Muscle of back (tissue), 11 donors: Measurements from ENCODE around the gene LRP1. TPM values are rescaled to one million over a fixed set of nuclear protein-coding genes. Genes with fewer than 3 reads are reported as not detected.

ENCODE experiments used
- DNase-seq, 3 donors: peaks; one replicate each; pipeline versions ENCODE4 v3.0.0 to v3.0.0-alpha.2; 2013
- polyA plus RNA-seq, 10 donors: library from polyadenylated mRNA; unstranded; fragments of 120-200 nt; gene quantifications; one replicate each; pipeline ENCODE4 v1.2.1, GENCODE V29; 2013; ENCODE audit not compliant: insufficient read length in 10 of 10

LRP1 gene
- polyA plus RNA-seq, 10 donors: 95.2 to 226 (median 134) TPM

DNA sequence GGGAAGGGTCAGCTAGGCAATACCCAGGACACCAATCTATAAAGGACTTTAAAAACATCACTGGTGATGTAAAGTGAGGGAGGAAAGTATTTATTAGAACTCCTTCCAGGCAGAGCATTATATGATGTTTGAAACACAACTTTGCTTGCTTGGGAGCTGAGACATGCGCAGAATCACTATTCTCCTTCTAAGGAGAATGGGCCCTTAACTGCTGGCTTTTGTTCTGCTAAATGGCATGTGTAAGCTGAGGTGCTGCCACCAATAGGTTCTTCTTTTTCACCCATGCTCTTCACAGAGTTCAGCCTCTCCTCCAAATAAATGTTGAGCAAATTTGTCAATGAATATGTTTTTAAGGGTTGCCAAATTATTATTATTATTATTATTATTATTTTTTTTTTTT is 118.8 kb downstream of the LRP1 start:
- no peak for DNase-seq

DNA sequence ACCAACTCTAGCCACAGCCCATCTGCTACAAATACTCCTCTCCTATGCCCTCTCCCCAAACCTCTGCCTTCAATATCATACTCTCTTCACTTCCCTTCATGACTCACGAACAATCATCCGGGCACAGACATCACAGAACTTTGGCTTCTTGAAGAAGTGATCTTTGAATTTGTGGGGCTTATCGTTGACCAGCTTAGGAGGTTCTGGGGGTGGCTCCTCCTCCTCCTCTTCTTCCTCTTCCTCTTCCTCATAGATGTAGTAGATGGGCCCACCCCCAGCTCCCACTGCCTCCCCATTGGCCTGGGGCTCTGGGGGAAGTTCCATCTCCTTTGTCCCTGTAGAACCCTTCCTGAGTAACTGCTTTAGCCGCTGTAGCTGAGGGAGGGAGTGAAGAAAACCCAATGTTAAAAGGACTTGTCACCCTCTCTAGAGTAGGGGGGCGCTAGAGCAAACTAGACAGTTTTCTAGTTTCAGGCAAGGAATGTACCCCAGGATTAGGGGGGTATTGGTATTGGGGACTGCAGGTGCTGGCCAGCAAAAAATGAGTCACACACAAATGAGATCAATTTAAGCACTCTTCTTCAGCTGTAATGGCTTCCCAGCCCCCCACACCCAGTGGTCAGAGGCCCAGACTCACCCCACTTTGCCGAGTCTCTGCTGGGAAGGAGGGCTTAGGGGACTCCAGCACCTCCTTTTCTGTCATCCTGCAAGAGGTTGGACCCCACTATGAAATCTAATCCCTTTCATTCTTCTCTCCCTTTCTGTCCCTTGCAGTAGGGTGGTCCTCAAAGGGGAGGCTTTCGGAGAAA is 120.9 kb downstream of the LRP1 start:
- no peak for DNase-seq

DNA sequence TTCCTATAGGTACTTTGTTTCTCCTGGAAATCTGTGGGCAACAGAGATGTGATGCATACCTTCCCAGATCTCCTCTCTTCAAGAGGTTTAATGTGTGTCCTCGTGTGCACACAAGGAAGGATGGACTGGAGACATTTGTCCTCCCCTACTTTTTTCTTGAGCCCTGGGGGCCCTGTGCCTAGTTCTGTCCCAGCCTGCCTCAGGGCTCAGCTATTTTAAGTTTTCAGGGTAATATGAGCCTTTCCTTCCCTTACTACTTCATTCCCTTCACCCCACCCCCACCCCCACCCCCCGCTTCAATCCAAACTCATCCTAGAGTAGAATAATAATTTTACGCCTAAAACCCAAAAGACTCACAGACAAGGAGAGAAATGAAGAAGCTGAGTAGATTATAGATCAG is 122.3 kb downstream of the LRP1 start:
- no peak for DNase-seq

DNA sequence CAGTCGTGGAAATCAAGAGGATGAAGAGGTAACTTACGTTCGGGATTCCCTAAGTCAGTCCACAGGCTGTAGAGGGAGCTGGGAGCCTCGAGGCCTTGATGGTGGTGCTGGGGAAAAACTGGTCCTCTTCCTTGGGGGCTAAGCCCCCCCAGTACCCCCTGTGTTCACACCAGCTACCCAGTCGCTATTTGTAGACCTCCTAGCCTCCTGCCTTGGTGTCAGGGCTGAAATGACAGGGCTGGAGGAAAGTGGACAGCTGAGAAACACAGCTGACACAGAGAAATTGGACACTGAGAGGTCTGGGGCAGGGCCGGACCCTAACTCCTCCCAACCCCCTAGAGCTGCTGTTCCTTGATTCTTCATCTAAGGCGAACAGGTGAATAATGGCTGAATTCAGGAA is 122.7 kb downstream of the LRP1 start, which contains the start of gene STAC3:
TSS of gene STAC3 (minus strand) at position 232 of the 400 bp plus-strand sequence. CDS start 1,551 bp downstream, outside the sequence.
- peak in 2 of 3 donors; percentile 67 to 71 for DNase-seq

DNA sequence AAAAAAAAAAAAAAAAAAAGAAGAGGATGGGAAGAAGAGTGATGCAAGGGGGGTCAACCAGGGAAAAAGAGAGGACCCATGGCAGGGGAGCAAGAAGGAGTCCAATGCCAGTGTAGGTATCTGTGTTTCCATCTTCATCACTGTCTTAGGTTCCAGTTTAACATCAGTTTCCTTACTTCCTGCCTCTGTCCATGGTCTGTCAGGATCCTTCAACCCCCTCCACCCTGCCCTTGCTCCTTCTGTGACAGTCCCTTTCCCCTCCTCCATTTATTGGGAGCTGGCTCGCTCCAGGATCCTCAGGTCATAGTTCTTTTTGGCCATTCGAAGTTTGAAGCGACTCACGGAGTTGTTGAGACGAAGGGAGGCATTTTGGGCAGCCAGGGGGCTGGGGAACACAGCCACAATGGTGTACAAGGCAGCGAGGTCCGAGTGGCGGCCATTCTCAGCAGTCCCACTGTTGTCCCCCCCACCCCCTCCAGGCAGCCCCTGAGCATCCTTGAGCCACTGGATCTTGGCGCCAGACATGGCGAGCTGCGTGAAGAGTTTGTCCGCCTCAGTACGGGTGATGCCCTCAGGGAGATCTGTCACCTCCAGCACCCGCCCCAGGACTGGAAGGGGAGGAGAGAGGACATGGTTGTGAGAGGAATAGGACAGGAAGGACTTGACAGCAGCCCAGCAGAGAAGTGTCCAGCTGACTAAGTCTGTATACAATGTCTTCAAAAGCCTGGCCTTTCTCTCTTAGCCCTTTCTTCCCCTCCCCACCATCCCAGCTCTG is 126.4 kb downstream of the LRP1 start:
- DNase-seq: no peak

DNA sequence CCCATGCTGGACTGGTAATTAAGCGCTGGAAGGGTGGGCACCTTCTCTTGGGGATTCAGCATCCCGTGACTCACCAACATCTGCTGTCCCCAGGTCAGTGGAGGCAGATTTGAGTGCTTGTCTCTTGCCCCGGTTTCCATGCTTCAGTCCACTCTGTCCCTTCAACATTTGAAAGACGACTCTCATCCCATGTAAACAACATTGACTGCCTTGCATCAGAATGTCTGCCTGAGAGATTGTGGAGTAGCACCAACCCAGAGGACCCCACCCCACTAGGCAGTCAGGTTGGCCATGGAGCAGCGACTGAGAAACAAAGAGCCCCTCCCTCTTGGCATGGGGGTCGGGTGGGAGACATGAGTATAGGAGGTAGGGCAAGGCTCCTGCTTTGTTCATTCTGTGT is 127.6 kb downstream of the LRP1 start:
- DNase-seq: no peak

DNA sequence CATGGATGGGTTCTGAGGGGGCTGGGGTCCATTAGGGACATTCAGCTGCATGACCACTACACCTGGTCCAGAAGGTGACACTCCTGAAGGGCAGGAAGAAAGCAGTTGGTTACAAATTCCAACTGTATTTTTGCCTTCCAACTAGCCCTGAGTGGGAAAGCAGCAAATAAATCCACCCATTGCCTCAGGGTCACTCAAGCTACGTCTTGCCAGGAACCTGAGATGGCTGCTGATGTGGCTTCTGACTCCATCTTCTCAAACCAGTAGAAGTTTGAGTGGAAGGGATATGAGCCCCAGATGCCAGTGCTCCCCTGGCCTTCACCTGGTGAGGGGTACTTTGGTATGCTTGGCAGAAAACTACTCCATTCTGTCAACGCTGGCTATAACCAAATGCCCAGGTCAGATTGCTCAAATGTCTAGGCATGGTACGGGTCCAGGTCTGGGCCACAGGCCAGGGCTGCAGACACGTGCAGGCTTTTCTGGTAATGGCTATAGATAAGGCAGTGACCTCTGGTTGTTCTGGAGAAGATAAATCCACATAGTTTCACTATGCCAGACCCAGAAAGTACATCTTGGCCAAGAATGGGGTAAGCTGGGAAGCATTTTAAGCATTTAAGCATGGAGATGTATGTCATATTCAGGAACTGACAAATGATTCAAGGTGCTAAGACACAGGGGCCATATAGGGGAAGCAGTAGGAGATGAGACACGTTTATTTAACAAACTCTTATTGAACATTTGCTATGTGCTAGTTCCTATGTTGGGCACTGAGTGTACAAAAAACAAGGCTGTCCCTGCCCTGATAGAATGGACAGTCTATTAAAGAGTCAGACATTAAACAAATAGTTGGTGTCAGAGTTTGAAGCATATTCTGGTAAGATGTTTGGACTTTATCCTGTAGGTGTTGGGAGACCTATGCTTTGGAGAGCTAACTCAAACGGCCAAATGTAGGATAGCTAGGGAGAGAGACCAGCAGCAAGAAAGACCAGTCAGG is 131.0 kb downstream of the LRP1 start:
- no peak for DNase-seq

DNA sequence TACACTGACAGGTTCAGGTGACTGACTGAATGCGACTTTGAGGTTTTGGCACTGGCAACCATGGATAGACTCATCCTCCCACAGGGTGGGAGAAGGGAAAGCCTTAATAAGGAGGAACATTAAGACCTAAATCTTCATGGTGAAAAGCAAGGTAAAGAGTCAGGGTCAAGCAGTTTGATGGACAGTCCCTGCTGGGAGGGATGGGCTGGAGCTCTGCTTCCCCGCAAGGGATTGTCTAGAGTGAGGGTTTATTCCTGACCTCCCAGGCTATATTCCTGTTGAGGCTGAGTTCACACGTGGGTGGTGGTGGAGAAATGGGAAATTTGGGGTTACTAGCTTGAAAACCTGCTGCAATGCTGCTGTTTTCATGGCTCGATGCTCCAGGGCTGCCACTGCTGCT is 132.1 kb downstream of the LRP1 start:
- no peak for DNase-seq

DNA sequence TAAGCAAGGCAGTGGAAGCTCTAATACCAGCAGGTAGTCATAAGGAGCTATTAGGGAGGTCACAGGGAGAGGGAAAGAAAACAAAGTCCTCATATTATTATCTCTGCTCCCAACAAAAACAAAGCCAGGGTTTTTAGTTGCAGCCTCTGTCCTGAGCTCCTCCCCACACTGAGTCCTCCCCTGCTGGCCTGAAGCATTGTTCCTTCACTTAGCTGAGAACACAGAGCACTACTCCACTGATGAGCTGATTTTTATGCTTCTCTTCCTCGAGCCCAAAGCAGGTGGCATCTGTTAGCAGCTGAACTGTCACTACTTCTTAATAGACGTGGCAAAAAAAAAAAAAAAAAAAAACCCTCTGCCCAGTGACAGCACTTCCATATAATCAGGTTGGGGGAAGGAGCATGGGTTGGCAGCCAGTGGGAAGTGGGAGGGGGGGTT is 133.2 kb downstream of the LRP1 start:
- DNase-seq: no peak

DNA sequence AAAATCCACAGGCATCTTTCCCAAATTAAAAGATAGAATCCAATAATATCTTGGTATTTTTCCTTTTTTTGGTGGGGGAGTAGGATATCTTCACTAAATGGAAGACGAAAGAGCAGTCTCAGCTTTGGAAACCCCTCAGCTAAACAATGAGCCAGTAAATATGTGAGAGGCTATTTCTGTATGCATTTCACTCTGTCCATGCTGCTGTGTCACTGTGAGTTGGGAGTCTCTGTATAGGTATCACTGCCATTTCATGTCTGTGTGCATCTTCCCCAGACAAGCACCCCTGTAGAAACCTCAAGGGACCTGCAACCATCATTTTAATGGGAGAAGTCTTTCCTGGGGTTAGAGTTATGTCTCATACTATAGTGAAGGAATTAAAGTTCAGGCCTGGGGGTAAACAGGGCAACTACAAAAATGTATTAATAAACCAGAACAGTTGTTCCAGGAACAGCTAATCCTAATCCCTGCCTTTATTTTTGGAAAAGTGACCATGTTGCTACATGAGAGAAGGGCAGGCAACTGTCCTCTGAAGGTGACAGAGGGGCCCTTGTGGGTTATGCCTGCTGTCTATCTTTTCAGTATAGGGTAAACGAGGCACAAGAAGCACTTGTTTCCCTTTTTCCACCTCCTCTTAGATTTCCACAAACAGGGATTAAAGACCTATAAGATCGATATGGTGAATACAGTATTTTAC is 134.0 kb downstream of the LRP1 start:
- no peak for DNase-seq

Other genes with a start within 250 kb of the LRP1 start
- gene SDR9C7, start 194.1 kb upstream of the LRP1 start, polyA plus RNA-seq: under 1 TPM; 0.12 to 0.77 (median 0.35) TPM
- gene RDH16, start 170.9 kb upstream of the LRP1 start, polyA plus RNA-seq: under 1 TPM; 0.10 to 0.64 (median 0.39) TPM
- gene ZBTB39, start 121.9 kb upstream of the LRP1 start, polyA plus RNA-seq: 1 to 10 TPM; 4.6 to 7.0 (median 5.7) TPM
- under 1 TPM in 4 of 10 donors, not detected in 6; 0.24 to 0.75 (median 0.52) TPM for gene TAC3, start 112.0 kb upstream of the LRP1 start, polyA plus RNA-seq
- under 1 TPM in 6 of 10 donors, not detected in 4; 0.11 to 0.71 (median 0.33) TPM for gene MYO1A, start 78.4 kb upstream of the LRP1 start, polyA plus RNA-seq
- 10 to 100 TPM; 13.5 to 26.0 (median 17.5) TPM for gene NEMP1, start 49.7 kb upstream of the LRP1 start, polyA plus RNA-seq
- 10 to 100 TPM; 23.9 to 40.1 (median 30.4) TPM for gene NAB2, start 39.4 kb upstream of the LRP1 start, polyA plus RNA-seq
- 10 to 100 TPM; 32.6 to 53.5 (median 40.8) TPM for gene STAT6, start 17.1 kb upstream of the LRP1 start, polyA plus RNA-seq
- gene LRP1-AS, start 19.1 kb downstream of the LRP1 start, polyA plus RNA-seq: 1 to 10 TPM in 3 of 10 donors, under 1 TPM in 6, not detected in 1; 0.47 to 1.1 (median 0.92) TPM
- 1 to 10 TPM; 1.7 to 5.1 (median 2.1) TPM for gene NXPH4, start 88.3 kb downstream of the LRP1 start, polyA plus RNA-seq
- 10 to 100 TPM; 50.2 to 76.8 (median 63.3) TPM for gene SHMT2, start 101.2 kb downstream of the LRP1 start, polyA plus RNA-seq
- 100 to 1,000 TPM; 248 to 457 (median 368) TPM for gene STAC3, start 122.7 kb downstream of the LRP1 start, polyA plus RNA-seq